ENCODE measurements around the gene SPAG7. TPM values are rescaled to one million over a fixed set of nuclear protein-coding genes. Genes with fewer than 3 reads are reported as not detected.

Gene SPAG7
- total RNA-seq, 1 donor from 2014 or later = 60.5 TPM

DNA sequence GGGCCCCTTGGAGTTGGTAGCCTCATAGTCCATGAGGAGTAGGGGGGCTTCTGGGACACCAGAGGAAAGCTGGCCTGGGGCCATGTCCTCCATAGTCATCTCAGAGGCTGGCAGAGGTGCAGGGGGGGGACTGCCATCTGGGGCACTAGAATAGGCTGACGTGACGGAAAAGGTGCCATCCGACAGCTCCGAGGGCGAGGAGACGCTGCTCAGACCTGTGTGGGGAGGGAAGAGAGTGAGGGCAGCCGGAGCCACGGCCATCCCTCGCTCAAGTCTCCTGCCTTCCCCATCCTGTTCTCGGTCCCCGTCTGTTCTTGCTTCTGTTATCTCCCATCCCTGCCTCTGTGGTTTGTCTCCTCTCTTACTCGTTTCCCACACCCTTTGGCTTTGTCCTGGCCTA lies 4.7 kb upstream of the SPAG7 start:
- Mint-ChIP-seq H3K27ac (no peak overlapping the region), H3K27me3 (no peaks in the 10 kb centered on the region)

DNA sequence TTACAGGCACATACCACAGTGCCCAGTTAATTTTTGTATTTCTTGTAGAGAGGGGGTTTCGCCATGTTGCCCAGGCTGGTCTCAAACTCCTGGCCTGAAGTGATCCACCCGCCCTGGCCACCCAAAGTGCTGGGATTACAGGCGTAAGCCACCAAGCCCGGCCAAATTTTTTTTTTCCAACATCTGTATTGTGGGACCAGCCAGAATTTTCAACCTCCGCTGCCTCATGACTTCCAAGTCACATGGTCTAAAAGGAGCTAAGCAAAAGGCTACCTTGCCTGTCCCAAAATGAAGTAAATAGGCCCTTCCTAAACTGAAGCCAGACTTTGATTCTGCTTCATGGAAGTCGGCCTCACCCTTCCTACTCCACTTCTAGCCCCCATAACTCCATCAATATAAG lies 4.2 kb upstream of the SPAG7 start:
- Mint-ChIP-seq H3K36me3 (peaks cover 23% of the 10 kb centered on the region), H3K27ac (no peak overlapping the region), H3K4me3 (no peak overlapping the region), H3K4me1 (ENCODE audit: unreplicated experiment) (peaks cover 28% of the 10 kb centered on the region), H3K27me3 (no peaks in the 10 kb centered on the region), H3K9me3 (no peaks in the 10 kb centered on the region)
- TF ChIP-seq, protein P1, sequence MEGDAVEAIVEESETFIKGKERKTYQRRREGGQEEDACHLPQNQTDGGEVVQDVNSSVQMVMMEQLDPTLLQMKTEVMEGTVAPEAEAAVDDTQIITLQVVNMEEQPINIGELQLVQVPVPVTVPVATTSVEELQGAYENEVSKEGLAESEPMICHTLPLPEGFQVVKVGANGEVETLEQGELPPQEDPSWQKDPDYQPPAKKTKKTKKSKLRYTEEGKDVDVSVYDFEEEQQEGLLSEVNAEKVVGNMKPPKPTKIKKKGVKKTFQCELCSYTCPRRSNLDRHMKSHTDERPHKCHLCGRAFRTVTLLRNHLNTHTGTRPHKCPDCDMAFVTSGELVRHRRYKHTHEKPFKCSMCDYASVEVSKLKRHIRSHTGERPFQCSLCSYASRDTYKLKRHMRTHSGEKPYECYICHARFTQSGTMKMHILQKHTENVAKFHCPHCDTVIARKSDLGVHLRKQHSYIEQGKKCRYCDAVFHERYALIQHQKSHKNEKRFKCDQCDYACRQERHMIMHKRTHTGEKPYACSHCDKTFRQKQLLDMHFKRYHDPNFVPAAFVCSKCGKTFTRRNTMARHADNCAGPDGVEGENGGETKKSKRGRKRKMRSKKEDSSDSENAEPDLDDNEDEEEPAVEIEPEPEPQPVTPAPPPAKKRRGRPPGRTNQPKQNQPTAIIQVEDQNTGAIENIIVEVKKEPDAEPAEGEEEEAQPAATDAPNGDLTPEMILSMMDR (conservative IDR thresholded peaks at IDR 0.05) = no peak
- DNase-seq (ENCODE audit: extremely low spot score, unreplicated experiment) = no peak

More for the DNA sequence above, 4.7 kb upstream of the SPAG7 start:
- H3K36me3 Mint-ChIP-seq = peaks cover 23% of the 10 kb centered on the region
- no peak overlapping the region for H3K4me3 Mint-ChIP-seq
- DNase-seq (ENCODE audit: extremely low spot score, unreplicated experiment) = no peak
- peaks cover 28% of the 10 kb centered on the region for H3K4me1 Mint-ChIP-seq (ENCODE audit: unreplicated experiment)
- no peaks in the 10 kb centered on the region for H3K9me3 Mint-ChIP-seq
- TF ChIP-seq, protein P1 (conservative IDR thresholded peaks at IDR 0.05) = no peak

DNA sequence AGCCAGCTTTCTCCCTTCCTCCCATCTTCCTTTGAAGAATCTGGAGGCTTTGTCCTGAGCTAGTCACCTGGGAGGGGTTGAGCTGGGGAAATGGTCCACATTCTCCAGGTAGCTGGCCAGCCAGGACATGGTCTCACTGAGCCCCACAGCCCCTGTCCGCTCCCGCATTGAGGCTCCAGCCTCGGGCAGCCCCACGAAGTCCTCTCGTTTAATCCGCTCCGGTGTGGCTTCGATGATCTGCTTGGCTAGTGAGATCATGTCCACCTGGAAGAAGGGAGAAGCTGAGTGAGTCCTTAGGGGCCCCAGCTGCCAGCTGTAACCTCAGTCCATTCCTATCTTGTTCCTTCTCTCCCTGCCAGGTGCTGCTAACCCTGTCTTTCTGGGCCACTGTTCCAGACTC lies 2.7 kb upstream of the SPAG7 start:
- H3K4me3 Mint-ChIP-seq = peak overlapping the region; percentile 68
- no peaks in the 10 kb centered on the region for H3K27me3 Mint-ChIP-seq
- peak overlapping the region; percentile 66 for H3K27ac Mint-ChIP-seq
- no peak for DNase-seq (ENCODE audit: extremely low spot score, unreplicated experiment)
- H3K9me3 Mint-ChIP-seq = no peaks in the 10 kb centered on the region
- TF ChIP-seq, protein P1 (conservative IDR thresholded peaks at IDR 0.05) = no peak
- peaks cover 38% of the 10 kb centered on the region for H3K4me1 Mint-ChIP-seq (ENCODE audit: unreplicated experiment)
- peaks cover 26% of the 10 kb centered on the region for H3K36me3 Mint-ChIP-seq

DNA sequence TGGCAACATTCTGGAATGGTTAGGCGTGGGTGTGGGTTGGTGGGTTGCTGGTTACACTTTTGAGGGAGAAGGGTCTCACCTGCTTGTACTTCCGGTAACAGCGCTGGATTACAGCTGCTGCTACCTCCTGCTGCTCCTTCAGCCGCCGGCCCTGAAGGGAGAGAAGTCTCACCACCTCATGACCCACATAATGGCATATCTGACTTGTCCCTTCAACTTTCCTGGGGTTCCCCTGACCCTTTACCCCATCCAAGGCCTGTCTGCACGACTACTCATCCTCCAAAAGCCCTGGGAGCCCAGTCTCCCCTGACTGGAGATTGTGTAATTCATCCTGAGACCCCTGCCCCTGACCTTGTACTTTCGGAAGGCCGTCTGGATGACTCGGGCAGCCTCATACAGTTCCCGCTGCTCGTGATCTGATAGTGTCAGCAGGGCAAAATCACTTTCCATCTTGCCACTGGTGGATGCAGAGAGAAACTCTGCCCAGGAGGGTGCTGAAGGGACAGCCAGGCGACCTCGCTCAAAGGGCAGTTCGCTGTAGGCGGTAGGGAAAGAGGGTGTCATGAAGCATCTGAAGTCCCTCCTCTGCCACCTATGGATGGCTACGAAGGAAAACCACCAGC lies 2.0 kb upstream of the SPAG7 start:
- DNase-seq (ENCODE audit: extremely low spot score, unreplicated experiment) = no peak
- Mint-ChIP-seq H3K27ac (no peak overlapping the region), H3K4me3 (no peak overlapping the region), H3K4me1 (ENCODE audit: unreplicated experiment) (peaks cover 41% of the 10 kb centered on the region), H3K36me3 (peaks cover 29% of the 10 kb centered on the region), H3K27me3 (no peaks in the 10 kb centered on the region), H3K9me3 (no peaks in the 10 kb centered on the region)
- TF ChIP-seq, protein P1 (conservative IDR thresholded peaks at IDR 0.05) = no peak

DNA sequence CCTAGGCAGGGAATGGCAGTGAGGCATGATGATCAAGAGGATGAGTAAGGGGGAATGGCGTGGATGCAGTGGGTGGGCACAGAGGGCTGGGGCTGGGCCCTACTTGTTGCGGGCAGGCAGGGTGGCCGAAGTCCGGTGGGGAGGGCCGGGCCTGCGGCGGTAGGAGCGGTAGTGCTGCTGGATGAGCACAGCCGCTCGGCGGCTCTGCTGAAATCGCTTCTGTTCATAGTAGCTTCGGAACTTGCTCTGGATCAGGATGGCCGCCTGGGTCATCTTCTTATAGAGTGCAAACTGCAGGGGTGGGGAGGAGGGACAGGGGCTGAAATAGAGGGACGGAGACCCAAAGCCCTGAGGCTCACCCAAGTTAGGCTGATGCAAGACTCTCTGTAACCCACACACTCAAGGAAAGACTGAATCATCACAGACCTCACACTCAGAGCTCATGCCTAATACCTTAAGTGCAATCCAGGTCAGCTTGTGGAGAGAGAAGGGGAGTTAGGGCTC lies 1.5 kb upstream of the SPAG7 start:
- no peak for DNase-seq (ENCODE audit: extremely low spot score, unreplicated experiment)
- peaks cover 41% of the 10 kb centered on the region for H3K4me1 Mint-ChIP-seq (ENCODE audit: unreplicated experiment)
- no peak overlapping the region for H3K27ac Mint-ChIP-seq
- no peak overlapping the region for H3K4me3 Mint-ChIP-seq
- TF ChIP-seq, protein P1 (conservative IDR thresholded peaks at IDR 0.05) = no peak
- H3K36me3 Mint-ChIP-seq = peaks cover 25% of the 10 kb centered on the region
- no peaks in the 10 kb centered on the region for H3K27me3 Mint-ChIP-seq
- H3K9me3 Mint-ChIP-seq = no peaks in the 10 kb centered on the region
